ENCODE measurements around the gene FAM185A.
A peak's percentile ranks its signal among the peaks of the same experiment; 100 is the strongest.
"Not testable (repeated sequence)": the region's sequence is repeated elsewhere in the genome, so short reads cannot be mapped to it uniquely, and the experiment has no call there.

Gene FAM185A

GRCh38 chr7:102748605-102749444 lies at the start of gene FAM185A:
FAM185A (plus strand) TSS chr7:102748999; CDS start chr7:102749208, 209 bp downstream.
- peak within 1 kb of the TSS; percentile 52 for H3K27ac Mint-ChIP-seq
- peaks cover 16% of the 10 kb centered on the region for H3K4me1 Mint-ChIP-seq (ENCODE audit: low read depth)
- peak within 1 kb of the TSS; percentile 87 for H3K4me3 Mint-ChIP-seq
- H3K9me3 Mint-ChIP-seq; H3K36me3 Mint-ChIP-seq (ENCODE audit: low read depth); H3K27me3 Mint-ChIP-seq: not testable (repeated sequence)

GRCh38 chr7:102713011-102713690 lies 35.6 kb upstream of the FAM185A start:
- Mint-ChIP-seq H3K4me3 (peak overlapping the region; percentile 38), H3K27ac (peak overlapping the region; percentile 76), H3K4me1 (ENCODE audit: low read depth) (peaks cover 21% of the 10 kb centered on the region)
- not testable (repeated sequence) for H3K36me3 Mint-ChIP-seq (ENCODE audit: low read depth); H3K27me3 Mint-ChIP-seq; H3K9me3 Mint-ChIP-seq

GRCh38 chr7:102713691-102714080 lies 35.1 kb upstream of the FAM185A start:
- not testable (repeated sequence) for H3K9me3 Mint-ChIP-seq; H3K27me3 Mint-ChIP-seq; H3K36me3 Mint-ChIP-seq (ENCODE audit: low read depth)
- peak overlapping the region; percentile 38 for H3K4me3 Mint-ChIP-seq
- peak overlapping the region; percentile 76 for H3K27ac Mint-ChIP-seq
- H3K4me1 Mint-ChIP-seq (ENCODE audit: low read depth), result peaks cover 21% of the 10 kb centered on the region

GRCh38 chr7:102714774-102715522 lies 33.9 kb upstream of the FAM185A start:
- H3K4me1 Mint-ChIP-seq (ENCODE audit: low read depth), result peaks cover 21% of the 10 kb centered on the region
- not testable (repeated sequence) for H3K4me3 Mint-ChIP-seq; H3K27me3 Mint-ChIP-seq; H3K36me3 Mint-ChIP-seq (ENCODE audit: low read depth); H3K9me3 Mint-ChIP-seq; H3K27ac Mint-ChIP-seq

GRCh38 chr7:102715718-102716117 lies 33.1 kb upstream of the FAM185A start:
- H3K4me1 Mint-ChIP-seq (ENCODE audit: low read depth), result peaks cover 21% of the 10 kb centered on the region
- H3K36me3 Mint-ChIP-seq (ENCODE audit: low read depth); H3K27me3 Mint-ChIP-seq; H3K27ac Mint-ChIP-seq; H3K9me3 Mint-ChIP-seq; H3K4me3 Mint-ChIP-seq: not testable (repeated sequence)

- H3K27ac Mint-ChIP-seq; H3K36me3 Mint-ChIP-seq (ENCODE audit: low read depth); H3K27me3 Mint-ChIP-seq; H3K4me3 Mint-ChIP-seq; H3K9me3 Mint-ChIP-seq; H3K4me1 Mint-ChIP-seq (ENCODE audit: low read depth): not testable (repeated sequence)
Observed at GRCh38 chr7:102718491-102718890, 30.3 kb upstream of the FAM185A start.

GRCh38 chr7:102726170-102726569 lies 22.6 kb upstream of the FAM185A start:
- H3K4me3 Mint-ChIP-seq; H3K9me3 Mint-ChIP-seq; H3K4me1 Mint-ChIP-seq (ENCODE audit: low read depth); H3K36me3 Mint-ChIP-seq (ENCODE audit: low read depth); H3K27ac Mint-ChIP-seq: not testable (repeated sequence)
- H3K27me3 Mint-ChIP-seq, result peaks cover 13% of the 10 kb centered on the region

- not testable (repeated sequence) for H3K9me3 Mint-ChIP-seq; H3K27me3 Mint-ChIP-seq; H3K4me1 Mint-ChIP-seq (ENCODE audit: low read depth); H3K36me3 Mint-ChIP-seq (ENCODE audit: low read depth); H3K4me3 Mint-ChIP-seq; H3K27ac Mint-ChIP-seq
Observed at GRCh38 chr7:102729670-102730069, 19.1 kb upstream of the FAM185A start.

GRCh38 chr7:102730431-102730830 lies 18.4 kb upstream of the FAM185A start:
- H3K36me3 Mint-ChIP-seq (ENCODE audit: low read depth); H3K27ac Mint-ChIP-seq; H3K9me3 Mint-ChIP-seq; H3K4me3 Mint-ChIP-seq; H3K27me3 Mint-ChIP-seq; H3K4me1 Mint-ChIP-seq (ENCODE audit: low read depth): not testable (repeated sequence)

GRCh38 chr7:102742002-102742771 lies 6.6 kb upstream of the FAM185A start:
- H3K9me3 Mint-ChIP-seq; H3K4me1 Mint-ChIP-seq (ENCODE audit: low read depth); H3K27me3 Mint-ChIP-seq; H3K36me3 Mint-ChIP-seq (ENCODE audit: low read depth); H3K27ac Mint-ChIP-seq; H3K4me3 Mint-ChIP-seq: not testable (repeated sequence)

GRCh38 chr7:102743861-102744260 lies 4.9 kb upstream of the FAM185A start:
- peaks cover 11% of the 10 kb centered on the region for H3K4me1 Mint-ChIP-seq (ENCODE audit: low read depth)
- not testable (repeated sequence) for H3K27me3 Mint-ChIP-seq; H3K36me3 Mint-ChIP-seq (ENCODE audit: low read depth); H3K9me3 Mint-ChIP-seq; H3K4me3 Mint-ChIP-seq; H3K27ac Mint-ChIP-seq

GRCh38 chr7:102745494-102746288 lies 3.1 kb upstream of the FAM185A start:
- not testable (repeated sequence) for H3K27ac Mint-ChIP-seq; H3K4me3 Mint-ChIP-seq; H3K9me3 Mint-ChIP-seq; H3K36me3 Mint-ChIP-seq (ENCODE audit: low read depth); H3K27me3 Mint-ChIP-seq
- H3K4me1 Mint-ChIP-seq (ENCODE audit: low read depth), result peaks cover 17% of the 10 kb centered on the region

GRCh38 chr7:102749445-102749786 lies 617 bp downstream of the FAM185A start:
- Mint-ChIP-seq H3K4me3 (peak overlapping the region; percentile 87), H3K27ac (peak overlapping the region; percentile 52), H3K4me1 (ENCODE audit: low read depth) (peaks cover 16% of the 10 kb centered on the region)
- H3K27me3 Mint-ChIP-seq; H3K36me3 Mint-ChIP-seq (ENCODE audit: low read depth); H3K9me3 Mint-ChIP-seq: not testable (repeated sequence)

- not testable (repeated sequence) for H3K27me3 Mint-ChIP-seq; H3K27ac Mint-ChIP-seq; H3K9me3 Mint-ChIP-seq; H3K4me3 Mint-ChIP-seq; H3K36me3 Mint-ChIP-seq (ENCODE audit: low read depth); H3K4me1 Mint-ChIP-seq (ENCODE audit: low read depth)
Observed at GRCh38 chr7:102758227-102758626, 9.4 kb downstream of the FAM185A start.

Data from stimulated activated naive CD8-positive, alpha-beta T cell treated with anti-CD3 and anti-CD28 coated beads, Interleukin-15, Interleukin-2, amounts not matched to agents 100 ng/mL and 50 ng/mL, for 24 hours (primary cell).